ENCODE data around the gene KLK13.

KLK13 gene, protein sequence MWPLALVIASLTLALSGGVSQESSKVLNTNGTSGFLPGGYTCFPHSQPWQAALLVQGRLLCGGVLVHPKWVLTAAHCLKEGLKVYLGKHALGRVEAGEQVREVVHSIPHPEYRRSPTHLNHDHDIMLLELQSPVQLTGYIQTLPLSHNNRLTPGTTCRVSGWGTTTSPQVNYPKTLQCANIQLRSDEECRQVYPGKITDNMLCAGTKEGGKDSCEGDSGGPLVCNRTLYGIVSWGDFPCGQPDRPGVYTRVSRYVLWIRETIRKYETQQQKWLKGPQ

DNA sequence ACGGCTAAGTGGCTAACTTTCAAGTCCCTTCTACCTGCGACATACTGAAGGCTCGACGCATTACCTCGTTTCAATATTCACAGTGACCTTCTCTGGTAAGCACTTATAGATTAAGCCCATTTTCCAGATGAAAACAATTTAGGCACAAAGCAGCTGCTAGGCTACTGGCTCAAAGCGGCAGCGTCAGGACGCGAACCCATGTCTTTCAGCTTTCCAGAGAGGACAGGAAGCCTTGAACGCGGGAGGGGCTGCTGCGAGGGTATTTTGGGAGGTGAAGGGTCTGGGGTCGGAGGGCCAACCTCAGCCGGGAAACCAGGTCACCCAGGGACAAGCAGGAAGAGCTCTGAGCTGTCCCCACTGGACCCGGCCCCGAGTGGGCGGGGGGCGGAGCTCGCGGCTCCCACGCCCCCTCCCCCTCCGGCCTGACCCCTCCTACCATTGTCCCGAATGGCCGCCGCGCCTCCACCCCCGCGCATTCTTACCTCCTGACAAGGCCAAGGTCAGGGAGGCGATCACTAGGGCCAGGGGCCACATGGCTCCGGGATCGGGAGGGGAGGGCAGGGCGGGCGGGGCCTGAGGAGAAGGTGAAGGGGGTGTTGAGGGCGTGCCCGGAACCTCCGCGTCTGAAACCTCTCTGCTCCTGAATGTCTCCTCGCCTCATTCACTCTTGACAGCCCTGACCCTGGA is at the start of gene KLK13:
KLK13 (minus strand) TSS at position 559 of the 687 bp plus-strand sequence; CDS start at position 534, 25 bp downstream.
- Histone ChIP-seq H3K36me3 (ENCODE audit: control insufficient read depth, insufficient read depth, low read length) (no peaks in the 10 kb centered on the region), H3K27me3 (replicated peaks; ENCODE audit: control insufficient read depth, insufficient read depth, low read length) (no peaks in the 10 kb centered on the region; the same call in none of the 2 replicates), H3K4me3 (replicated peaks; ENCODE audit: low read depth, low read length) (no peak within 1 kb of the TSS)
- no peak for DNase-seq (ENCODE audit: extremely low read depth, insufficient read length)
- TF ChIP-seq, protein P1, sequence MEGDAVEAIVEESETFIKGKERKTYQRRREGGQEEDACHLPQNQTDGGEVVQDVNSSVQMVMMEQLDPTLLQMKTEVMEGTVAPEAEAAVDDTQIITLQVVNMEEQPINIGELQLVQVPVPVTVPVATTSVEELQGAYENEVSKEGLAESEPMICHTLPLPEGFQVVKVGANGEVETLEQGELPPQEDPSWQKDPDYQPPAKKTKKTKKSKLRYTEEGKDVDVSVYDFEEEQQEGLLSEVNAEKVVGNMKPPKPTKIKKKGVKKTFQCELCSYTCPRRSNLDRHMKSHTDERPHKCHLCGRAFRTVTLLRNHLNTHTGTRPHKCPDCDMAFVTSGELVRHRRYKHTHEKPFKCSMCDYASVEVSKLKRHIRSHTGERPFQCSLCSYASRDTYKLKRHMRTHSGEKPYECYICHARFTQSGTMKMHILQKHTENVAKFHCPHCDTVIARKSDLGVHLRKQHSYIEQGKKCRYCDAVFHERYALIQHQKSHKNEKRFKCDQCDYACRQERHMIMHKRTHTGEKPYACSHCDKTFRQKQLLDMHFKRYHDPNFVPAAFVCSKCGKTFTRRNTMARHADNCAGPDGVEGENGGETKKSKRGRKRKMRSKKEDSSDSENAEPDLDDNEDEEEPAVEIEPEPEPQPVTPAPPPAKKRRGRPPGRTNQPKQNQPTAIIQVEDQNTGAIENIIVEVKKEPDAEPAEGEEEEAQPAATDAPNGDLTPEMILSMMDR (IDR thresholded peaks at IDR 0.05; ENCODE audit: insufficient read depth, low read length, poor library complexity, severe bottlenecking): no peak

- DNase-seq (ENCODE audit: extremely low read depth, insufficient read length): no peak
- TF ChIP-seq, protein P1 (IDR thresholded peaks at IDR 0.05; ENCODE audit: insufficient read depth, low read length, poor library complexity, severe bottlenecking): no peak
- Histone ChIP-seq H3K27me3 (replicated peaks; ENCODE audit: control insufficient read depth, insufficient read depth, low read length) (peaks cover 2% of the 10 kb centered on the region; the same call in 1 of the 2 replicates), H3K36me3 (ENCODE audit: control insufficient read depth, insufficient read depth, low read length) (no peaks in the 10 kb centered on the region), H3K4me3 (replicated peaks; ENCODE audit: low read depth, low read length) (no peak overlapping the region)
Observed at GRCh38 chr19:51114087-51114729, 49.3 kb upstream of the KLK13 start.

- DNase-seq (ENCODE audit: extremely low read depth, insufficient read length): no peak
- Histone ChIP-seq H3K36me3 (ENCODE audit: control insufficient read depth, insufficient read depth, low read length) (no peaks in the 10 kb centered on the region), H3K27me3 (replicated peaks; ENCODE audit: control insufficient read depth, insufficient read depth, low read length) (peaks cover 2% of the 10 kb centered on the region; the same call in 1 of the 2 replicates), H3K4me3 (replicated peaks; ENCODE audit: low read depth, low read length) (no peak overlapping the region)
- TF ChIP-seq, protein P1 (IDR thresholded peaks at IDR 0.05; ENCODE audit: insufficient read depth, low read length, poor library complexity, severe bottlenecking): peak; percentile 32
Observed at GRCh38 chr19:51111606-51112005, 46.7 kb upstream of the KLK13 start.

- TF ChIP-seq, protein P1 (IDR thresholded peaks at IDR 0.05; ENCODE audit: insufficient read depth, low read length, poor library complexity, severe bottlenecking): no peak
- H3K36me3 ChIP-seq (ENCODE audit: control insufficient read depth, insufficient read depth, low read length): no peaks in the 10 kb centered on the region; the same call in 1 of the 2 replicates
- H3K4me3 ChIP-seq (replicated peaks; ENCODE audit: low read depth, low read length): no peak overlapping the region
- no peak for DNase-seq (ENCODE audit: extremely low read depth, insufficient read length)
- H3K27me3 ChIP-seq (replicated peaks; ENCODE audit: control insufficient read depth, insufficient read depth, low read length): peaks cover 2% of the 10 kb centered on the region; the same call in 1 of the 2 replicates
Observed at GRCh38 chr19:51110666-51110971, 45.7 kb upstream of the KLK13 start.

- Histone ChIP-seq H3K36me3 (ENCODE audit: control insufficient read depth, insufficient read depth, low read length) (peaks cover 4% of the 10 kb centered on the region), H3K4me3 (replicated peaks; ENCODE audit: low read depth, low read length) (peak overlapping the region; percentile 56), H3K27me3 (replicated peaks; ENCODE audit: control insufficient read depth, insufficient read depth, low read length) (peaks cover 2% of the 10 kb centered on the region; the same call in 1 of the 2 replicates)
- DNase-seq (ENCODE audit: extremely low read depth, insufficient read length): no peak
- TF ChIP-seq, protein P1 (IDR thresholded peaks at IDR 0.05; ENCODE audit: insufficient read depth, low read length, poor library complexity, severe bottlenecking): no peak
Observed at GRCh38 chr19:51108805-51109146, 43.9 kb upstream of the KLK13 start.

All from GM06990 (cell line).